Fibroblast of the aortic adventitia (primary cell): Measurements from ENCODE around the gene POLR2M. TPM values are rescaled to one million over a fixed set of nuclear protein-coding genes. Genes with fewer than 3 reads are reported as not detected.

Source experiments
- DNase-seq: peaks from one replicate; pipeline ENCODE4 v3.0.0-alpha.2; 2010; ENCODE audit warnings: low read depth
- H3K4me3 ChIP-seq: 2 replicates; pipeline ENCODE4 v1.5.1; 2011; ENCODE audit warnings: low read depth, mild to moderate bottlenecking, control low read depth, low read length, moderate library complexity
- total RNA-seq: library from RNA; depleted of rRNA; stranded (reverse); fragments of >200 nt; gene quantifications from 2 replicates; pipeline ENCODE4 v1.2.3, GENCODE V29; 2012; ENCODE audit warnings: low replicate concordance
- TF ChIP-seq, protein P1 (sequence below): IDR thresholded peaks from 2 replicates; pipeline ENCODE4 v1.5.1; 2011; ENCODE audit warnings: mild to moderate bottlenecking, low read length, control low read depth, inconsistent platforms; ENCODE audit not compliant: insufficient read depth

Gene POLR2M
- total RNA-seq, 1 donor, result 78.8 TPM

DNA sequence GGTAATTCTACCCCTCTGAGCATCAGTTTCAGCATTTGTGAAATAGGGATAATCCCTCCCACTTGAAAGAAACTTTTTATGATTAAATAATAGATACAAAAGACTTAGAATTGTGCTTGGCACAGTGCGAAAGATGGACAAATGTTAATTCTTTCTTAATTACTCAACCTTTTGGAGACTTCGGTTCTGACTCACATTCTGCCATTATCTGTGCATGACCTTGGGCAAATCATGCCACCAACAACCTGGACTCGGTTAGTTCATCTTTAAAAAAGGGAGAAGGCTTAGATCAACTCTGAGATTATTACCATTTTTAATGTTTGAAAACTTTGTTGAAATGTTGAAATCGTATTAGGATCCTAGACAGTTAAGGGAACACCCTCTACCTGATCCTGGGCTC, 40.6 kb upstream of the POLR2M start:
- TF ChIP-seq, protein P1, sequence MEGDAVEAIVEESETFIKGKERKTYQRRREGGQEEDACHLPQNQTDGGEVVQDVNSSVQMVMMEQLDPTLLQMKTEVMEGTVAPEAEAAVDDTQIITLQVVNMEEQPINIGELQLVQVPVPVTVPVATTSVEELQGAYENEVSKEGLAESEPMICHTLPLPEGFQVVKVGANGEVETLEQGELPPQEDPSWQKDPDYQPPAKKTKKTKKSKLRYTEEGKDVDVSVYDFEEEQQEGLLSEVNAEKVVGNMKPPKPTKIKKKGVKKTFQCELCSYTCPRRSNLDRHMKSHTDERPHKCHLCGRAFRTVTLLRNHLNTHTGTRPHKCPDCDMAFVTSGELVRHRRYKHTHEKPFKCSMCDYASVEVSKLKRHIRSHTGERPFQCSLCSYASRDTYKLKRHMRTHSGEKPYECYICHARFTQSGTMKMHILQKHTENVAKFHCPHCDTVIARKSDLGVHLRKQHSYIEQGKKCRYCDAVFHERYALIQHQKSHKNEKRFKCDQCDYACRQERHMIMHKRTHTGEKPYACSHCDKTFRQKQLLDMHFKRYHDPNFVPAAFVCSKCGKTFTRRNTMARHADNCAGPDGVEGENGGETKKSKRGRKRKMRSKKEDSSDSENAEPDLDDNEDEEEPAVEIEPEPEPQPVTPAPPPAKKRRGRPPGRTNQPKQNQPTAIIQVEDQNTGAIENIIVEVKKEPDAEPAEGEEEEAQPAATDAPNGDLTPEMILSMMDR, result no peak
- no peak overlapping the region for H3K4me3 ChIP-seq
- no peak for DNase-seq

DNA sequence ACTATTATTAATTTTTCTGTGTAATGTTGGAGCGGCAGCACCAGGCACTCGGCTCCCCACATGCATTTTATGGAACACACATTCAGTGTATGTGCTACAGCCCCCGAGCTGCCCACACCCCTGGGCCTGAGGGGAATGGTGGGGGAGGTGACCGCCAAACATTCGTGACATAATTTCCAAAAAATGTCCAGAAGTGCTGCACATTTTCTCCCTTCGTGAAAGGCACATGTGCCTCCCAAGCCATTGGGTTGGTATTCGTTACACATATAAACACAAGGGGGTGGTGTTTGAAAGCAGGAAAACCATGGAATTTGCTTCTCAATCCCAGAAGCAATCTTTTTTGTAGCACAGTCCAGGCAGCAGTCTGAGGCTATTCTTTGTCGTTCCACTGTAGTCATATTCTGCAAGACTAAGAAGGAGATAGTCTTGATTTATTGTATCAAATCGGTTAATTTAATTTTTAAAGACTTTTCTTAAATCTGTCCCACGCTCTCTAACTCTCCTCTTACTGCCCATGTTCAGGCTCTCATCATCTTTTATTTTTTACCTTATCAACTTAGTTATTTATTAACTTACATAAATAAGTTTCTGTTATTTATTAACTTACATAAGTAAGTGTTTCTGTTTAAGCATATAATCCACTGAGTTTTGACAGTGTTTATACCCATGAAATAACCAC, 39.2 kb upstream of the POLR2M start:
- H3K4me3 ChIP-seq, result peak overlapping the region; percentile 41
- DNase-seq, result peak; percentile 79
- TF ChIP-seq, protein P1, result peak; percentile 69

DNA sequence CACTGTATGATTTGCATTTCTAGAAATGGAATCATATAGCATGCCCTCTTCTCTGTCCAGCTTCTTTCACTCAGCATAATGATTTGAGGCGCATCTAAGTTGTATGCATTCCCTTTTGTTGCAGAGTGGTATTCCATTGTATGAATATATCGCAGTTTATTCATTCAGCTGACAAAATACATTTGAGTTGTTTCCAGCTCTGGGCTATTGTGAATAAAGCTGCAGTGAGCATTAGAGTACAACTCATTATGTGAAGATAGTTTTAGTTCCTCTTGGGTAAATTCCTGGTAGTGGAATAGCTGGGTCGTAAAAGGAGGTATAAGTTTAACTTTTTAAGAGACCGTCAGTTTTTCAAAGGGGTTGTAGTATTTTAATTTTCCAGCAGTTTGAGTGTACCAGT, 38.5 kb upstream of the POLR2M start:
- TF ChIP-seq, protein P1, result no peak
- DNase-seq, result no peak

GRCh38 chr15:57671636-57672035, 34.9 kb upstream of the POLR2M start:
- DNase-seq, result no peak
- TF ChIP-seq, protein P1, result no peak
- H3K4me3 ChIP-seq, result no peak overlapping the region

More for the DNA sequence above, 38.5 kb upstream of the POLR2M start:
- no peak overlapping the region for H3K4me3 ChIP-seq

DNA sequence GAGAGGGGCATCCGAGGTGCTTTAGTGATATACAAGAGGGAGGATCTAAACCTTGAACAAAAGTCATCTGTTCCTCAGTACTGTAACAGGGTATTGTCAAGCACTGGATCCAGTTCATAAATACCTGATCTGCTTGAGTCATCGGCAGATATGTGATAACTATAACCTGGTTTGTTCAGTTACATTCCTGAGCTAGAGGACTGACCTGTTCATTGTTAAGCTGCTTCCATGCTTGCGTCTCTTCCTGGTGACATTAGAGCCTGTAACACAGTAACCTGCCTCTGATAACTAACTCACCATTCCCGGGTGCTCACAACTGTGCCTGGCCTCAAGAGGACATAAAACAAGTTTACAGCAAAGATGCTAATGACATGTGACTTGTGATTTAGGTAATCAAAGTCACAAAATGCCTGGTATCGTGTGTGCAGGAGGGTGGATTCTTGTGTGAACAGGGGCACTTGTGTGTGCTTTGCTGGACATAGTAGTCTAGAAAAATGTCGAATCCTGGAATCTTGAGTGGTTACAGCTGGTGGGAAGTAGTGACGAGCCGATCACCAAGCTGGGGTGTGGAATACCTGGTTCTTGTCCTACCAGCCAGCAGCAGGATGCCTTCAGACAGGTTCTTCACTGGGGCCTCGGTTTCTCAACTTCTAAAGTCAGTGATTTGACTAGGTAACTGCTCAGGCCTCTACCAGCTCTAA, 30.9 kb upstream of the POLR2M start:
- DNase-seq, result no peak
- no peak overlapping the region for H3K4me3 ChIP-seq
- TF ChIP-seq, protein P1, result no peak

GRCh38 chr15:57676585-57676984, 29.9 kb upstream of the POLR2M start:
- no peak for DNase-seq
- TF ChIP-seq, protein P1, result no peak
- no peak overlapping the region for H3K4me3 ChIP-seq

- no peak overlapping the region for H3K4me3 ChIP-seq
- TF ChIP-seq, protein P1, result no peak
- DNase-seq, result no peak
Observed at GRCh38 chr15:57677204-57677603, 29.3 kb upstream of the POLR2M start.
